ENCODE results near the gene BIN2. TPM values are rescaled to one million over a fixed set of nuclear protein-coding genes. Genes with fewer than 3 reads are reported as not detected.

Gene BIN2
- total and polyA plus RNA-seq, 9 of the 15 experiments (the other 6 are each of a cell fraction or from before 2014, with no cell fraction given), result 0.04 to 0.39 (median 0.25) TPM; not detected in 1

GRCh38 chr12:51320695-51321320 is 3.2 kb downstream of the BIN2 start:
- Histone ChIP-seq H3K4me3 (no peak overlapping the region), H2AFZ (ENCODE audit: low read depth, low read length) (peak overlapping the region; percentile 83), H3K4me1 (replicated peaks in 1 of 2; ENCODE audit: control insufficient read depth in 2 of 2, insufficient read depth in 2 of 2, low read length in 2 of 2) (peaks cover 33 to 51% of the 10 kb centered on the region in 2 experiments), H4K20me1 (replicated peaks; ENCODE audit: control insufficient read depth, insufficient read depth, low read length) (no peaks in the 10 kb centered on the region), H3K9ac (ENCODE audit: insufficient read depth in 1 of 2, low read depth in 2 of 2, low read length in 2 of 2) (peak overlapping the region in 1 of 2 experiments; percentile 38; a peak in 2 of 4 replicates), H3K9me3 (replicated peaks; ENCODE audit: control insufficient read depth, insufficient read depth, low read depth, low read length) (no peaks in the 10 kb centered on the region; the same call in 1 of the 2 replicates), H3K36me3 (ENCODE audit: control insufficient read depth, insufficient read depth, low read length) (no peaks in the 10 kb centered on the region), H3K79me2 (ENCODE audit: control insufficient read depth, insufficient read depth, low read length) (no peaks in the 10 kb centered on the region), H3K9me1 (ENCODE audit: control insufficient read depth, insufficient read depth, low read length) (no peaks in the 10 kb centered on the region), H3K27ac (ENCODE audit: extremely low read depth, low read depth, low read length) (peak overlapping the region; percentile 72), H3K4me2 (ENCODE audit: insufficient read depth, low read length) (peak overlapping the region; percentile 71), H3K27me3 (ENCODE audit: control insufficient read depth in 2 of 2, insufficient read depth in 2 of 2, low read length in 2 of 2) (no peaks in the 10 kb centered on the region)
- peak; percentile 83 for ATAC-seq
- in situ Hi-C loops (cut with MboI) (no loop called here), intact Hi-C loops (cut with micrococcal nuclease) (no loop called here)
- WGBS (ENCODE audit: insufficient coverage, low coverage, missing lambda C conversion rate), result 9% methylated on average over 3 of the region's 3 CpGs
- CTCF ChIA-PET (ENCODE audit: low intra/inter-chr PET ratio), result interaction anchor here (0.6 kb wide), 1 partner anchor 51 kb away, joined by 3 read pairs; the partner anchor contains the start of gene SMAGP
- peak; percentile 96 for FAIRE-seq
- no TSS peak for BruUV-seq (replicated peaks)
- peak; percentile 56 to 88 (median 70) for DNase-seq (ENCODE audit: extremely low read depth in 1 of 4, low spot score in 3 of 4)
- POLR2A ChIA-PET, result interaction anchor here (0.7 to 2.9 kb wide), 7 partner anchors 10 to 301 kb away, joined by 3 to 9 read pairs (median 5); partner anchors contain the start of gene CSRNP2
- no peak for TF ChIP-seq GTF2E2 (tag; IDR thresholded peaks at IDR 0.05)
- TF ChIP-seq FOXK2 (conservative IDR thresholded peaks at IDR 0.05 in 1 of 2, IDR thresholded peaks at IDR 0.05 in 1 of 2; ENCODE audit: low read depth in 2 of 2), result 0 out of 4 replicates have a peak, but pooled peaks of 1 of the 2 experiments have one; percentile 16
- TF ChIP-seq NFYB (IDR thresholded peaks at IDR 0.05; ENCODE audit: extremely low read depth, insufficient read length), result no peak
- TF ChIP-seq SPI1 (IDR thresholded peaks at IDR 0.05; ENCODE audit: borderline replicate concordance, low read depth, low read length), result peak; percentile 62; the same call in 1 of the 2 replicates
- TF ChIP-seq NR4A1 (CRISPR knock-in tag; IDR thresholded peaks at IDR 0.05), result no peak
- no peak for TF ChIP-seq NR4A1 (tag; IDR thresholded peaks at IDR 0.05)
- peak; percentile 84 for TF ChIP-seq POLR2AphosphoS5 (IDR thresholded peaks at IDR 0.05; ENCODE audit: control insufficient read depth, insufficient read depth, low read depth, low read length)
- no peak for TF ChIP-seq ATF4 (CRISPR knock-in tag; IDR thresholded peaks at IDR 0.05)
- TF ChIP-seq LARP7 (IDR thresholded peaks at IDR 0.05), result no peak
- TF ChIP-seq SMARCE1 (IDR thresholded peaks at IDR 0.05), result peak; percentile 82
- peak; percentile 54 for TF ChIP-seq NCOR1 (IDR thresholded peaks at IDR 0.05)
- peak; percentile 90 for TF ChIP-seq DPF2 (IDR thresholded peaks at IDR 0.05)
- TF ChIP-seq RBM34 (IDR thresholded peaks at IDR 0.05; ENCODE audit: borderline replicate concordance, insufficient read depth, low read length), result no peak
- no peak for TF ChIP-seq ZBTB1 (CRISPR knock-in tag; IDR thresholded peaks at IDR 0.05; ENCODE audit: borderline replicate concordance, low read depth)
- no peak for TF ChIP-seq ZBTB7A (IDR thresholded peaks at IDR 0.05; ENCODE audit: borderline replicate concordance, control insufficient read depth, low read depth, low read length)
- TF ChIP-seq TRIM24 (IDR thresholded peaks at IDR 0.05), result peak in 1 of 2 experiments; percentile 66; a peak in 1 of 4 replicates
- TF ChIP-seq STAT5A (IDR thresholded peaks at IDR 0.05; ENCODE audit: borderline replicate concordance, low read length), result peak; percentile 55
- TF ChIP-seq NCOA1 (IDR thresholded peaks at IDR 0.05; ENCODE audit: low read depth), result no peak
- TF ChIP-seq POLR3G (IDR thresholded peaks at IDR 0.05; ENCODE audit: extremely low read depth, insufficient read length, insufficient replicate concordance), result no peak
- 0 out of 2 replicates have a peak, but pooled peaks have one; percentile 30 for TF ChIP-seq XRCC5 (IDR thresholded peaks at IDR 0.05; ENCODE audit: low read depth, low read length)
- TF ChIP-seq SETDB1 (IDR thresholded peaks at IDR 0.05; ENCODE audit: low read length), result no peak
- TF ChIP-seq CBX3 (IDR thresholded peaks at IDR 0.05; ENCODE audit: borderline replicate concordance in 1 of 2, low read length in 2 of 2), result peak in 1 of 2 experiments; percentile 29; a peak in 1 of 3 replicates
- TF ChIP-seq ZNF121 (CRISPR knock-in tag; conservative IDR thresholded peaks at IDR 0.05), result no peak
- TF ChIP-seq FOXA3 (CRISPR knock-in tag; conservative IDR thresholded peaks at IDR 0.05 in 1 of 2, IDR thresholded peaks at IDR 0.05 in 1 of 2), result no peak
- no peak for TF ChIP-seq ELF1 (tag; IDR thresholded peaks at IDR 0.05)

All from K562 (cell line).